ENCODE measurements around the gene SCN10A.

The SCN10A gene

DNA sequence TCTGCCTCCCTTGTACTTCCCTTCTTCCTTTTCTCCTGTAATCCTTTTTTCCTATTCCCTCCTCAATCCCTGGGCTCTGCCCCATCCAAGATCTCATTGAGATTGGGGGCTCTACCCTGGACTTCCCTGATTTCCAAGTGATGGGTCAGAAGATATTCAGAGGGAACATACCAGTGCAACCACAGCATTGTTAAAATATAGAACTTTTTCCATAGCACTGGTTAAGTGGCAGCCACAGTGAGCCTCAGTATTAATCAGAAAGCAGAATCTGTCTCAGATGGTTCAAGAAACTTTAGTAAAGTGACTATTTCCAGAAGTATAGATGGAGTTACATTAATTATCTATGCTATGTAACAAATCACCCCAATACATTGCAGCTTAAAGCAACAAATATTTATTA lies 18.7 kb upstream of the SCN10A start:
- no peak for TF ChIP-seq EZH2phosphoT487 (IDR thresholded peaks at IDR 0.05; ENCODE audit: low read depth)
- TF ChIP-seq, protein P1, sequence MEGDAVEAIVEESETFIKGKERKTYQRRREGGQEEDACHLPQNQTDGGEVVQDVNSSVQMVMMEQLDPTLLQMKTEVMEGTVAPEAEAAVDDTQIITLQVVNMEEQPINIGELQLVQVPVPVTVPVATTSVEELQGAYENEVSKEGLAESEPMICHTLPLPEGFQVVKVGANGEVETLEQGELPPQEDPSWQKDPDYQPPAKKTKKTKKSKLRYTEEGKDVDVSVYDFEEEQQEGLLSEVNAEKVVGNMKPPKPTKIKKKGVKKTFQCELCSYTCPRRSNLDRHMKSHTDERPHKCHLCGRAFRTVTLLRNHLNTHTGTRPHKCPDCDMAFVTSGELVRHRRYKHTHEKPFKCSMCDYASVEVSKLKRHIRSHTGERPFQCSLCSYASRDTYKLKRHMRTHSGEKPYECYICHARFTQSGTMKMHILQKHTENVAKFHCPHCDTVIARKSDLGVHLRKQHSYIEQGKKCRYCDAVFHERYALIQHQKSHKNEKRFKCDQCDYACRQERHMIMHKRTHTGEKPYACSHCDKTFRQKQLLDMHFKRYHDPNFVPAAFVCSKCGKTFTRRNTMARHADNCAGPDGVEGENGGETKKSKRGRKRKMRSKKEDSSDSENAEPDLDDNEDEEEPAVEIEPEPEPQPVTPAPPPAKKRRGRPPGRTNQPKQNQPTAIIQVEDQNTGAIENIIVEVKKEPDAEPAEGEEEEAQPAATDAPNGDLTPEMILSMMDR (IDR thresholded peaks at IDR 0.05; ENCODE audit: low read depth, low read length) = no peak
- H3K27ac ChIP-seq (ENCODE audit: low read length) = no peak overlapping the region
- H3K9me3 ChIP-seq (ENCODE audit: insufficient read depth, low read length) = no peaks in the 10 kb centered on the region
- no peak overlapping the region for H2AFZ ChIP-seq (ENCODE audit: low read depth, low read length)
- no peak overlapping the region for H3K4me2 ChIP-seq (ENCODE audit: low read length)
- H3K36me3 ChIP-seq (replicated peaks; ENCODE audit: low read depth, low read length) = no peaks in the 10 kb centered on the region
- no peaks in the 10 kb centered on the region for H3K79me2 ChIP-seq (ENCODE audit: low read length)
- H3K9ac ChIP-seq (ENCODE audit: low read length) = no peak overlapping the region
- H4K20me1 ChIP-seq (ENCODE audit: insufficient read depth, low read length) = no peaks in the 10 kb centered on the region
- no peak overlapping the region for H3K4me3 ChIP-seq (ENCODE audit: low read length)
- peaks cover 57% of the 10 kb centered on the region for H3K27me3 ChIP-seq (ENCODE audit: low read depth, low read length)
- H3K4me1 ChIP-seq (ENCODE audit: low read length) = no peaks in the 10 kb centered on the region

DNA sequence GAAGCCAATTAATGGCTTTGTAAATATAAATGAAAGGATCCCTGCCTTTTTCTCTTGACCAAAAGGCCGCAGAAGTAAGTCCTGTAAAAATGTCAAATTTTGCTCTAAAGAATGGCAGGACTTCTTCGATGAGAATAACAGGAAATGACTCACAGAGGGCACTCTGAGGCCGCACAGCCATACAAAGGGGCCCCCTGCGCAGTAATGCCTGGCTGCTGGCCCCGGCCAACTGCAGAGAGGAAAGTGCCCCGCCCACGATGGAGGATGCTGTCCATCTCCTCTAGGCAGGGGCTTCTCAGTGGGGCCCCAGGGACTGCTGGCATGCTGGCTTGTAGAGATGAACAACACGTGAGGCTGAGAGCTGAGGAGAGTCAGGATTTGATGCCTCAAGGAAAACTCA lies 18.1 kb upstream of the SCN10A start:
- no peaks in the 10 kb centered on the region for H3K9me3 ChIP-seq (ENCODE audit: insufficient read depth, low read length)
- no peak overlapping the region for H3K4me3 ChIP-seq (ENCODE audit: low read length)
- H3K27ac ChIP-seq (ENCODE audit: low read length) = no peak overlapping the region
- H3K79me2 ChIP-seq (ENCODE audit: low read length) = no peaks in the 10 kb centered on the region
- TF ChIP-seq, protein P1 (IDR thresholded peaks at IDR 0.05; ENCODE audit: low read depth, low read length) = no peak
- TF ChIP-seq EZH2phosphoT487 (IDR thresholded peaks at IDR 0.05; ENCODE audit: low read depth) = no peak
- no peaks in the 10 kb centered on the region for H3K4me1 ChIP-seq (ENCODE audit: low read length)
- no peaks in the 10 kb centered on the region for H4K20me1 ChIP-seq (ENCODE audit: insufficient read depth, low read length)
- H3K4me2 ChIP-seq (ENCODE audit: low read length) = no peak overlapping the region
- H3K27me3 ChIP-seq (ENCODE audit: low read depth, low read length) = peaks cover 54% of the 10 kb centered on the region
- no peak overlapping the region for H2AFZ ChIP-seq (ENCODE audit: low read depth, low read length)
- no peaks in the 10 kb centered on the region for H3K36me3 ChIP-seq (replicated peaks; ENCODE audit: low read depth, low read length)
- H3K9ac ChIP-seq (ENCODE audit: low read length) = no peak overlapping the region

DNA sequence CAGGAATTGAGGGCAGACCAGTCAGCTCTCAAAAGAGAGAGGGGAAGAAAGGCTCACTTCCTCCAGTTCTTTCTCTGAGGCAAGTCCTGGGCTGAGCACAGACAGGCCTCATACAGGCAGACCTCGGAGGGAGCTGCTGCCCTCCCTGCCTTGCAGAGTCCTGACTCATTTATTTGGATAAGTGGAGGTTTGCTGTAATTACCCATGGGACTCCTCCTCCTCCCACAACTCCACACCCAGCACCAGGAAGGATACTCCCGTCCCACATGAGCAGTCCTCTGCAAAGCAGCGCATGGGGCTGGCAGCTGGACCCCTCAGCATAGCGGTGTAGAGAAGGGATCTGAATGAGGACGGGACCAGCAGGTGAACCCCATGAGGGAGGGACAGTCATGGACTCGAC lies 13.4 kb upstream of the SCN10A start:
- Histone ChIP-seq H3K4me2 (ENCODE audit: low read length) (no peak overlapping the region), H3K36me3 (replicated peaks; ENCODE audit: low read depth, low read length) (no peaks in the 10 kb centered on the region), H3K27me3 (ENCODE audit: low read depth, low read length) (peaks cover 33% of the 10 kb centered on the region), H3K9me3 (ENCODE audit: insufficient read depth, low read length) (no peaks in the 10 kb centered on the region), H3K4me3 (ENCODE audit: low read length) (no peak overlapping the region), H3K9ac (ENCODE audit: low read length) (no peak overlapping the region), H4K20me1 (ENCODE audit: insufficient read depth, low read length) (no peaks in the 10 kb centered on the region), H3K4me1 (ENCODE audit: low read length) (no peaks in the 10 kb centered on the region), H3K79me2 (ENCODE audit: low read length) (no peaks in the 10 kb centered on the region), H2AFZ (ENCODE audit: low read depth, low read length) (no peak overlapping the region), H3K27ac (ENCODE audit: low read length) (no peak overlapping the region)
- TF ChIP-seq EZH2phosphoT487 (IDR thresholded peaks at IDR 0.05; ENCODE audit: low read depth) = no peak
- TF ChIP-seq, protein P1 (IDR thresholded peaks at IDR 0.05; ENCODE audit: low read depth, low read length) = no peak

DNA sequence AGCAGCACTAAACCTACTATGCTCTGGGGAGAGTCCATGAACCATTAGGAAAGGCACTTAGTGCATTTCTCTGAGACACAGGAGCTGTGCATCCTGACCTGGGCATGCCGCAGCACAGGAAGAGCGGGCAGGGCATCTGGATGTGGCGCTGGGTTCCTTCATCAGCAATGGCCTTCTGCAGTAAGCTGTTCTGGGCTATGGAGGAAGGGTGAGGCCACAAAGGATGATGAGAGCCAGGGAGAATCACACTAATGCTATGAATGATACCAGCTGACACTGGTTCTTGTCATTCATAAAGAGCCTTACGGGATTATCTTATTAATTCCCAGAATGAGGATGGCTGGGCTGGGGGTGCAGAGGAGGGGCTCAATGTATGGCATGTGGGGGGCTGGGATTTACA lies 12.7 kb upstream of the SCN10A start:
- H3K9me3 ChIP-seq (ENCODE audit: insufficient read depth, low read length) = no peaks in the 10 kb centered on the region
- H3K9ac ChIP-seq (ENCODE audit: low read length) = no peak overlapping the region
- H3K79me2 ChIP-seq (ENCODE audit: low read length) = no peaks in the 10 kb centered on the region
- no peaks in the 10 kb centered on the region for H3K4me1 ChIP-seq (ENCODE audit: low read length)
- no peak overlapping the region for H3K27ac ChIP-seq (ENCODE audit: low read length)
- H4K20me1 ChIP-seq (ENCODE audit: insufficient read depth, low read length) = no peaks in the 10 kb centered on the region
- H3K27me3 ChIP-seq (ENCODE audit: low read depth, low read length) = peaks cover 35% of the 10 kb centered on the region
- TF ChIP-seq, protein P1 (IDR thresholded peaks at IDR 0.05; ENCODE audit: low read depth, low read length) = no peak
- TF ChIP-seq EZH2phosphoT487 (IDR thresholded peaks at IDR 0.05; ENCODE audit: low read depth) = no peak
- H3K36me3 ChIP-seq (replicated peaks; ENCODE audit: low read depth, low read length) = no peaks in the 10 kb centered on the region
- H3K4me3 ChIP-seq (ENCODE audit: low read length) = no peak overlapping the region
- H3K4me2 ChIP-seq (ENCODE audit: low read length) = no peak overlapping the region
- no peak overlapping the region for H2AFZ ChIP-seq (ENCODE audit: low read depth, low read length)

All from OCI-LY3 (cell line).